ENCODE measurements around the gene FOCAD.

DNA sequence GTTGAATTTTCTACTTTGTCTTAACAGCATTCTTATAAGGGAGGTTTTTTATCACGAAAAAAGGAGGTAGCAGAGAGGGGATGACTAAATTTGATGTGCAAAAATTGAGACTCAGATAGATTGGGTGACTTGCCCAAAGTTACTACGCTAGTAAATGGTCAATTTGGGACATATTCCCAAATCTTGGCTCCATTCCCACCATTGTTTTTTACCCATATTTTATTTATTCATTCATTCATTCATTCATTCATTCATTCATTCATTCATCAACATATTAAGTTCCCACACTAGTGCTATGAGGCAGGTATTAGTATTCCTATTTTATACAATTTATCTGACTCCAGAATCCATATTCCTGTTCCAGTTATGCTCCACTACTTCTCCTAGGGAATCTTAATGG lies 261.8 kb downstream of the FOCAD start:
- TF ChIP-seq POLR2AphosphoS5 (IDR thresholded peaks at IDR 0.05; ENCODE audit: low read depth, low read length) (no peak), POLR2A (IDR thresholded peaks at IDR 0.05; ENCODE audit: low read depth, low read length) (no peak)
